ENCODE measurements around the gene TIMM17A.

TIMM17A gene

GRCh38 chr1:201989354-201990128, 34.2 kb downstream of the TIMM17A start:
- Histone ChIP-seq H3K36me3 (ENCODE audit: insufficient read depth, low read depth, low read length) (peaks cover 51% of the 10 kb centered on the region), H3K27ac (ENCODE audit: low read length) (no peak overlapping the region), H3K27me3 (ENCODE audit: insufficient read depth, low read length) (no peaks in the 10 kb centered on the region)

GRCh38 chr1:201990427-201990826, 35.1 kb downstream of the TIMM17A start:
- H3K36me3 ChIP-seq (ENCODE audit: insufficient read depth, low read depth, low read length), result peaks cover 58% of the 10 kb centered on the region
- no peak overlapping the region for H3K9ac ChIP-seq (ENCODE audit: low read depth, low read length)
- H3K9me3 ChIP-seq (ENCODE audit: insufficient read depth, low read depth, low read length), result no peaks in the 10 kb centered on the region
- H3K4me1 ChIP-seq (ENCODE audit: insufficient read depth, low read length), result no peaks in the 10 kb centered on the region
- no peak overlapping the region for H3K27ac ChIP-seq (ENCODE audit: low read length)
- H3K27me3 ChIP-seq (ENCODE audit: insufficient read depth, low read length), result no peaks in the 10 kb centered on the region
- no peak overlapping the region for H3K4me3 ChIP-seq (ENCODE audit: low read length)

More at GRCh38 chr1:201989354-201990128, 34.2 kb downstream of the TIMM17A start:
- Histone ChIP-seq H3K9me3 (ENCODE audit: insufficient read depth, low read depth, low read length) (no peaks in the 10 kb centered on the region), H3K4me3 (ENCODE audit: low read length) (no peak overlapping the region), H3K9ac (ENCODE audit: low read depth, low read length) (no peak overlapping the region), H3K4me1 (ENCODE audit: insufficient read depth, low read length) (no peaks in the 10 kb centered on the region)

GRCh38 chr1:201999625-202000238, 44.4 kb downstream of the TIMM17A start:
- peaks cover 83% of the 10 kb centered on the region for H3K36me3 ChIP-seq (ENCODE audit: insufficient read depth, low read depth, low read length)
- no peak overlapping the region for H3K9ac ChIP-seq (ENCODE audit: low read depth, low read length)
- H3K27me3 ChIP-seq (ENCODE audit: insufficient read depth, low read length), result no peaks in the 10 kb centered on the region
- no peaks in the 10 kb centered on the region for H3K4me1 ChIP-seq (ENCODE audit: insufficient read depth, low read length)
- H3K27ac ChIP-seq (ENCODE audit: low read length), result no peak overlapping the region
- H3K4me3 ChIP-seq (ENCODE audit: low read length), result no peak overlapping the region
- no peaks in the 10 kb centered on the region for H3K9me3 ChIP-seq (ENCODE audit: insufficient read depth, low read depth, low read length)

- Histone ChIP-seq H3K9me3 (ENCODE audit: insufficient read depth, low read depth, low read length) (no peaks in the 10 kb centered on the region), H3K27ac (ENCODE audit: low read length) (no peak overlapping the region), H3K27me3 (ENCODE audit: insufficient read depth, low read length) (no peaks in the 10 kb centered on the region), H3K9ac (ENCODE audit: low read depth, low read length) (no peak overlapping the region), H3K36me3 (ENCODE audit: insufficient read depth, low read depth, low read length) (peaks cover 74% of the 10 kb centered on the region), H3K4me1 (ENCODE audit: insufficient read depth, low read length) (peaks cover 12% of the 10 kb centered on the region), H3K4me3 (ENCODE audit: low read length) (no peak overlapping the region)
Measured at GRCh38 chr1:202002507-202002906, 47.2 kb downstream of the TIMM17A start.

GRCh38 chr1:202004711-202005110, 49.4 kb downstream of the TIMM17A start:
- Histone ChIP-seq H3K4me3 (ENCODE audit: low read length) (no peak overlapping the region), H3K36me3 (ENCODE audit: insufficient read depth, low read depth, low read length) (peaks cover 63% of the 10 kb centered on the region), H3K4me1 (ENCODE audit: insufficient read depth, low read length) (peaks cover 25% of the 10 kb centered on the region), H3K27me3 (ENCODE audit: insufficient read depth, low read length) (no peaks in the 10 kb centered on the region), H3K9me3 (ENCODE audit: insufficient read depth, low read depth, low read length) (no peaks in the 10 kb centered on the region), H3K27ac (ENCODE audit: low read length) (no peak overlapping the region), H3K9ac (ENCODE audit: low read depth, low read length) (no peak overlapping the region)

- no peaks in the 10 kb centered on the region for H3K9me3 ChIP-seq (ENCODE audit: insufficient read depth, low read depth, low read length)
- H3K27me3 ChIP-seq (ENCODE audit: insufficient read depth, low read length), result no peaks in the 10 kb centered on the region
- H3K27ac ChIP-seq (ENCODE audit: low read length), result no peak overlapping the region
- no peak overlapping the region for H3K9ac ChIP-seq (ENCODE audit: low read depth, low read length)
- H3K4me1 ChIP-seq (ENCODE audit: insufficient read depth, low read length), result peaks cover 33% of the 10 kb centered on the region
- H3K4me3 ChIP-seq (ENCODE audit: low read length), result no peak overlapping the region
- H3K36me3 ChIP-seq (ENCODE audit: insufficient read depth, low read depth, low read length), result peaks cover 50% of the 10 kb centered on the region
Measured at GRCh38 chr1:202005958-202006357, 50.7 kb downstream of the TIMM17A start.

- peaks cover 37% of the 10 kb centered on the region for H3K4me1 ChIP-seq (ENCODE audit: insufficient read depth, low read length)
- H3K9me3 ChIP-seq (ENCODE audit: insufficient read depth, low read depth, low read length), result no peaks in the 10 kb centered on the region
- H3K36me3 ChIP-seq (ENCODE audit: insufficient read depth, low read depth, low read length), result peaks cover 39% of the 10 kb centered on the region
- H3K27ac ChIP-seq (ENCODE audit: low read length), result peak overlapping the region; percentile 51
- no peaks in the 10 kb centered on the region; the same call in 1 of the 2 replicates for H3K27me3 ChIP-seq (ENCODE audit: insufficient read depth, low read length)
- H3K4me3 ChIP-seq (ENCODE audit: low read length), result peak overlapping the region; percentile 60
- H3K9ac ChIP-seq (ENCODE audit: low read depth, low read length), result peak overlapping the region; percentile 68
Measured at GRCh38 chr1:202007304-202007703, 52.0 kb downstream of the TIMM17A start.

GRCh38 chr1:202007805-202008489, 52.6 kb downstream of the TIMM17A start:
- Histone ChIP-seq H3K9ac (ENCODE audit: low read depth, low read length) (peak overlapping the region; percentile 68), H3K4me1 (ENCODE audit: insufficient read depth, low read length) (peaks cover 37% of the 10 kb centered on the region), H3K36me3 (ENCODE audit: insufficient read depth, low read depth, low read length) (peaks cover 37% of the 10 kb centered on the region), H3K9me3 (ENCODE audit: insufficient read depth, low read depth, low read length) (no peaks in the 10 kb centered on the region), H3K4me3 (ENCODE audit: low read length) (peak overlapping the region; percentile 60), H3K27ac (ENCODE audit: low read length) (peak overlapping the region; percentile 51), H3K27me3 (ENCODE audit: insufficient read depth, low read length) (no peaks in the 10 kb centered on the region; the same call in 1 of the 2 replicates)

- Histone ChIP-seq H3K36me3 (ENCODE audit: insufficient read depth, low read depth, low read length) (peaks cover 32% of the 10 kb centered on the region), H3K27me3 (ENCODE audit: insufficient read depth, low read length) (no peaks in the 10 kb centered on the region; the same call in 1 of the 2 replicates), H3K4me3 (ENCODE audit: low read length) (peak overlapping the region; percentile 49), H3K9ac (ENCODE audit: low read depth, low read length) (peak overlapping the region; percentile 63; the same call in 1 of the 2 replicates), H3K4me1 (ENCODE audit: insufficient read depth, low read length) (peaks cover 37% of the 10 kb centered on the region), H3K27ac (ENCODE audit: low read length) (no peak overlapping the region), H3K9me3 (ENCODE audit: insufficient read depth, low read depth, low read length) (no peaks in the 10 kb centered on the region)
Measured at GRCh38 chr1:202009326-202010179, 54.2 kb downstream of the TIMM17A start.

- Histone ChIP-seq H3K9me3 (ENCODE audit: insufficient read depth, low read depth, low read length) (no peaks in the 10 kb centered on the region), H3K27me3 (ENCODE audit: insufficient read depth, low read length) (no peaks in the 10 kb centered on the region; the same call in 1 of the 2 replicates), H3K4me3 (ENCODE audit: low read length) (peak within 1 kb of the TSS; percentile 63), H3K36me3 (ENCODE audit: insufficient read depth, low read depth, low read length) (peaks cover 32% of the 10 kb centered on the region), H3K27ac (ENCODE audit: low read length) (no peak within 1 kb of the TSS), H3K4me1 (ENCODE audit: insufficient read depth, low read length) (peaks cover 36% of the 10 kb centered on the region), H3K9ac (ENCODE audit: low read depth, low read length) (peak within 1 kb of the TSS; percentile 63)
Measured at GRCh38 chr1:202010180-202011015, 55.1 kb downstream of the TIMM17A start, which contains the start of gene ELF3. Gene ELF3, plus strand, starts transcription at chr1:202010587. Its CDS starts 550 bp downstream, at chr1:202011137.
